ENCODE results near the gene REPIN1.

DNA sequence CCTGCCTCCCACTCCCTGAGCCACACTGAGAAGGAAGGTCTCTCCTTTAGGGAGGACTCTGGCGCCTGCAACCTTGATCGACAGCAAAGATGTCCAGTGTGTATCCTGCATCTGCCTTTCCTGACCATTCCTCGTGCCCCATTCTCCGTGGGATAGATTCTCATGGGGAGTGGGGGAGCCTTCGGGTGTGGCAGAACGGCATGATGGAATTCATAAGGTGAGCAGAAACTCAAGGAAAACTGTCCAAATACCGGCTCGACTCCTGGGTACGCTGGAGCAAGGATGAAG, 26.6 kb upstream of the REPIN1 start:
- TF ChIP-seq, protein P1, sequence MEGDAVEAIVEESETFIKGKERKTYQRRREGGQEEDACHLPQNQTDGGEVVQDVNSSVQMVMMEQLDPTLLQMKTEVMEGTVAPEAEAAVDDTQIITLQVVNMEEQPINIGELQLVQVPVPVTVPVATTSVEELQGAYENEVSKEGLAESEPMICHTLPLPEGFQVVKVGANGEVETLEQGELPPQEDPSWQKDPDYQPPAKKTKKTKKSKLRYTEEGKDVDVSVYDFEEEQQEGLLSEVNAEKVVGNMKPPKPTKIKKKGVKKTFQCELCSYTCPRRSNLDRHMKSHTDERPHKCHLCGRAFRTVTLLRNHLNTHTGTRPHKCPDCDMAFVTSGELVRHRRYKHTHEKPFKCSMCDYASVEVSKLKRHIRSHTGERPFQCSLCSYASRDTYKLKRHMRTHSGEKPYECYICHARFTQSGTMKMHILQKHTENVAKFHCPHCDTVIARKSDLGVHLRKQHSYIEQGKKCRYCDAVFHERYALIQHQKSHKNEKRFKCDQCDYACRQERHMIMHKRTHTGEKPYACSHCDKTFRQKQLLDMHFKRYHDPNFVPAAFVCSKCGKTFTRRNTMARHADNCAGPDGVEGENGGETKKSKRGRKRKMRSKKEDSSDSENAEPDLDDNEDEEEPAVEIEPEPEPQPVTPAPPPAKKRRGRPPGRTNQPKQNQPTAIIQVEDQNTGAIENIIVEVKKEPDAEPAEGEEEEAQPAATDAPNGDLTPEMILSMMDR (IDR thresholded peaks at IDR 0.05 in 2 of 3, conservative IDR thresholded peaks at IDR 0.05 in 1 of 3; ENCODE audit: borderline replicate concordance in 1 of 3, insufficient read depth in 1 of 3, low read depth in 2 of 3, low read length in 2 of 3): no peak
- no peak for TF ChIP-seq RAD21 (IDR thresholded peaks at IDR 0.05; ENCODE audit: low read depth)
- TF ChIP-seq ZFX (IDR thresholded peaks at IDR 0.05): no peak
- TF ChIP-seq JUND (IDR thresholded peaks at IDR 0.05): no peak
- TF ChIP-seq POLR2A (IDR thresholded peaks at IDR 0.05; ENCODE audit: borderline replicate concordance, extremely low read depth, insufficient read depth, insufficient read length): no peak
- TF ChIP-seq, protein P2, sequence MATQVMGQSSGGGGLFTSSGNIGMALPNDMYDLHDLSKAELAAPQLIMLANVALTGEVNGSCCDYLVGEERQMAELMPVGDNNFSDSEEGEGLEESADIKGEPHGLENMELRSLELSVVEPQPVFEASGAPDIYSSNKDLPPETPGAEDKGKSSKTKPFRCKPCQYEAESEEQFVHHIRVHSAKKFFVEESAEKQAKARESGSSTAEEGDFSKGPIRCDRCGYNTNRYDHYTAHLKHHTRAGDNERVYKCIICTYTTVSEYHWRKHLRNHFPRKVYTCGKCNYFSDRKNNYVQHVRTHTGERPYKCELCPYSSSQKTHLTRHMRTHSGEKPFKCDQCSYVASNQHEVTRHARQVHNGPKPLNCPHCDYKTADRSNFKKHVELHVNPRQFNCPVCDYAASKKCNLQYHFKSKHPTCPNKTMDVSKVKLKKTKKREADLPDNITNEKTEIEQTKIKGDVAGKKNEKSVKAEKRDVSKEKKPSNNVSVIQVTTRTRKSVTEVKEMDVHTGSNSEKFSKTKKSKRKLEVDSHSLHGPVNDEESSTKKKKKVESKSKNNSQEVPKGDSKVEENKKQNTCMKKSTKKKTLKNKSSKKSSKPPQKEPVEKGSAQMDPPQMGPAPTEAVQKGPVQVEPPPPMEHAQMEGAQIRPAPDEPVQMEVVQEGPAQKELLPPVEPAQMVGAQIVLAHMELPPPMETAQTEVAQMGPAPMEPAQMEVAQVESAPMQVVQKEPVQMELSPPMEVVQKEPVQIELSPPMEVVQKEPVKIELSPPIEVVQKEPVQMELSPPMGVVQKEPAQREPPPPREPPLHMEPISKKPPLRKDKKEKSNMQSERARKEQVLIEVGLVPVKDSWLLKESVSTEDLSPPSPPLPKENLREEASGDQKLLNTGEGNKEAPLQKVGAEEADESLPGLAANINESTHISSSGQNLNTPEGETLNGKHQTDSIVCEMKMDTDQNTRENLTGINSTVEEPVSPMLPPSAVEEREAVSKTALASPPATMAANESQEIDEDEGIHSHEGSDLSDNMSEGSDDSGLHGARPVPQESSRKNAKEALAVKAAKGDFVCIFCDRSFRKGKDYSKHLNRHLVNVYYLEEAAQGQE (IDR thresholded peaks at IDR 0.05; ENCODE audit: low read depth): no peak
- TF ChIP-seq EZH2phosphoT487 (IDR thresholded peaks at IDR 0.05; ENCODE audit: borderline replicate concordance): no peak
- TF ChIP-seq EZH2 (IDR thresholded peaks at IDR 0.05): no peak
- no peak for TF ChIP-seq POLR2AphosphoS5 (IDR thresholded peaks at IDR 0.05; ENCODE audit: low read depth, low read length)
- TF ChIP-seq, protein P3, sequence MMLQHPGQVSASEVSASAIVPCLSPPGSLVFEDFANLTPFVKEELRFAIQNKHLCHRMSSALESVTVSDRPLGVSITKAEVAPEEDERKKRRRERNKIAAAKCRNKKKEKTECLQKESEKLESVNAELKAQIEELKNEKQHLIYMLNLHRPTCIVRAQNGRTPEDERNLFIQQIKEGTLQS (IDR thresholded peaks at IDR 0.05): no peak
- TF ChIP-seq TCF7L2 (IDR thresholded peaks at IDR 0.05; ENCODE audit: borderline replicate concordance, extremely low read depth, insufficient read depth, insufficient read length): no peak
- TF ChIP-seq EGR1 (IDR thresholded peaks at IDR 0.05; ENCODE audit: low read depth): no peak
- TF ChIP-seq, protein P4, sequence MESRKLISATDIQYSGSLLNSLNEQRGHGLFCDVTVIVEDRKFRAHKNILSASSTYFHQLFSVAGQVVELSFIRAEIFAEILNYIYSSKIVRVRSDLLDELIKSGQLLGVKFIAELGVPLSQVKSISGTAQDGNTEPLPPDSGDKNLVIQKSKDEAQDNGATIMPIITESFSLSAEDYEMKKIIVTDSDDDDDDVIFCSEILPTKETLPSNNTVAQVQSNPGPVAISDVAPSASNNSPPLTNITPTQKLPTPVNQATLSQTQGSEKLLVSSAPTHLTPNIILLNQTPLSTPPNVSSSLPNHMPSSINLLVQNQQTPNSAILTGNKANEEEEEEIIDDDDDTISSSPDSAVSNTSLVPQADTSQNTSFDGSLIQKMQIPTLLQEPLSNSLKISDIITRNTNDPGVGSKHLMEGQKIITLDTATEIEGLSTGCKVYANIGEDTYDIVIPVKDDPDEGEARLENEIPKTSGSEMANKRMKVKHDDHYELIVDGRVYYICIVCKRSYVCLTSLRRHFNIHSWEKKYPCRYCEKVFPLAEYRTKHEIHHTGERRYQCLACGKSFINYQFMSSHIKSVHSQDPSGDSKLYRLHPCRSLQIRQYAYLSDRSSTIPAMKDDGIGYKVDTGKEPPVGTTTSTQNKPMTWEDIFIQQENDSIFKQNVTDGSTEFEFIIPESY (IDR thresholded peaks at IDR 0.05; ENCODE audit: extremely low read depth, insufficient replicate concordance, low read length): no peak
